GM18499 (cell line): ENCODE measurements around the gene PDLIM1.
"Not testable (repeated sequence)": the region's sequence is repeated elsewhere in the genome, so short reads cannot be mapped to it uniquely, and the experiment has no call there.

Experiments
- ATAC-seq: cut with Tn5 transposase; IDR thresholded peaks from one replicate; pipeline ENCODE4 v1.9.1; 2021; ENCODE audit warnings: moderate number of reproducible peaks; ENCODE audit not compliant: insufficient read depth, unreplicated experiment

Gene PDLIM1

GRCh38 chr10:95247881-95248583 lies 42.8 kb downstream of the PDLIM1 start:
- ATAC-seq: no peak

DNA sequence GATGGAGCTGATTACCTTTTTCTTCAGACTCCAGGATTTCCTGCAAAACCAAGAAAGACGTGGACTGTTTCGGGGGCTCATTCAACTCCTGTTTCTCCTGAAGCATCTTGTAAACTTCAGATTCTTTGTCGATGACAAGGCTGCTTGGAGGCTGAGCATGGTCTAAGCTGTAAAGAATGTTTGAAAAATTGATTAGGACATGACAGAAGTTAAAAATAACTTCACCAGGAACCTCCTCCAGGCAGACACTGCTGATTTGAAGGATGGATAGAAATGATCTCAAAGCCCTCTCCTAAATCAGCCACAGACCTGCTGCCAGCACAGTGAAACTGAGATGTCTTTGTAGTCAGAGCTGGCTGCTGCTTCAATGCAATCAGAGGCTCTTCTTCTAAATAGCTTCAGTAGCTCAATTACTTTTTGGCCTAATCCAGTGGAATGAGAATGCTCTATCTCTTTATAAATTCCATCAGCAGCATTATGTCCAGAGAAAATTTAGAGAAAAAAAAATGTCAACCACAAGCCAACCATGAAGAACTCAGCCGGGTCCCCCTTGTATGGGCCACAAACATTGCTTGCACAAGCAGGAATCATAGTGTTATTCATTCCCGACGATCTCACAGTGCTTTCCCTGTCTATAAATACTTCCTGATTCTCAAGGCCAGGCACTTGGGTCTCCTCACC lies 43.5 kb downstream of the PDLIM1 start:
- no peak for ATAC-seq

- ATAC-seq: no peak
Measured at GRCh38 chr10:95246582-95247051, 44.2 kb downstream of the PDLIM1 start.

GRCh38 chr10:95245425-95246055 lies 45.3 kb downstream of the PDLIM1 start:
- peak; percentile 70 for ATAC-seq

DNA sequence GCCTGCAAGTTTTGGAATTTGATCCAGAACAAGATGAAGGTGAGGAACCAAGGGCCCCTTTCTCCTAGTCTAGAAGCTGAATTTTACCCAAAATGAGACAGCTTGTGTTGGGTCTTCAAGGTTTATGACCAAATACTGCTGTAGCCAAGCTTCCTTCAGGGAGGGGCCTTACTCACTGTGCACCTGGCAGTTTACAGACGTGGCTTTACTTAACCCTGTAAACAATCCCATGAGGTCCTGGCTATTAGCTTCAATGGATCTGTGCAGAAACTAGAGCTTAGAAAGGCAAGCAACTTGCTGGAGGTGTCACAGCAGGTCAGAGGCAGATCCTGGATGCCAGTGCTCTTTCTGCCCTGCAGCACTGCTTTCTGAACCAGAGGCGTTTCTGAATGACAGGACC lies 46.7 kb downstream of the PDLIM1 start:
- ATAC-seq: no peak

DNA sequence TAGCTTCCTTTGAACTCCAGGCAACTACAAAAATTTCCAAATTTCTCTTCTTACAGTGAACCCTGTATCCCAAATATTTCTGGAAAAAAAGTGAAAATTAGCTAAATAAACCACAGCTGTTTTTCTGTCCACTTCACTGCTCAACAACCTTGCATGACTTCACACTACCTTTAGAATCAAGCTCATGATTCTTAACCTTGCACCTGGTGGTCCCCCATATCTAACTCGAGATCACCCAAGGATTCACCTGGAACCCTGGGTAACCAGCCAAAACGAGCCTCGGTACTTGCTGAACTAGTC lies 47.5 kb downstream of the PDLIM1 start:
- ATAC-seq: no peak

- ATAC-seq: no peak
Measured at GRCh38 chr10:95242581-95243317, 48.1 kb downstream of the PDLIM1 start.

DNA sequence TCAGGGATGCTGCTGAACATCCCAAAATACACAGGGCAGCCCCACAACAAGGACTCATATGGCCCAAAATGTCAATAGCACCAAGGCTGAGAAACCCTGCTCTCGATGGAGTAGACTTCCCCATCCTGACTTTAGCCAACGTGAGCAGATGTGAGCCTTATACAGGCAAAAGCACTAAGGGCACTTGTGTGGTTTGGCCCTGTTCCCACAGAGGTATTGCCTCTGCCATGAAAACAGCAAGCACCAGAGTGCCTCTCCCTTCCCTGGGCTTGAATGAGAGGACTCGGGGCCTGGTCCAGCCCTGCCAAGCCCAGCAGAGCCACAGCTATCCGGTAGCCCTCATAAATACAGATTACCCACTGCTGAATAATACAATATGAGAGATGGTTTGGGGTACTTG lies 49.3 kb downstream of the PDLIM1 start:
- ATAC-seq: no peak

- ATAC-seq: no peak
Measured at GRCh38 chr10:95240811-95241210, 50.0 kb downstream of the PDLIM1 start.

DNA sequence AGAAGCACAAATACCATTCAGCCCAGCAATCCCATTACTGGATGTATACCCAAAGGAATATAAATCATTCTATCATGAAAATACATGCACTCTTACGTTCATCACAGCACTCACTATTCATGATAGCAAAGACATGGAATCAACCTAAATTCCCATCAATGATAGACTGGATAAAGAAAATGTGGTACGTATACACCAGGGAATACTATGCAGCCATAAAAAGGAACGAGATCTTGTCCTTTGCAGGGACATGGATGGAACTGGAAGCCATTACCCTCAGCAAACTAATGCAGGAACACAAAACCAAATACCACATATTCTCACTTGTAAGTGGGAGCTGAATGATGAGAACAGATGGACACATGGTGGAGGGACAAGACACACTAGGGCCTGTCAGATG lies 50.7 kb downstream of the PDLIM1 start:
- not testable (repeated sequence) for ATAC-seq

DNA sequence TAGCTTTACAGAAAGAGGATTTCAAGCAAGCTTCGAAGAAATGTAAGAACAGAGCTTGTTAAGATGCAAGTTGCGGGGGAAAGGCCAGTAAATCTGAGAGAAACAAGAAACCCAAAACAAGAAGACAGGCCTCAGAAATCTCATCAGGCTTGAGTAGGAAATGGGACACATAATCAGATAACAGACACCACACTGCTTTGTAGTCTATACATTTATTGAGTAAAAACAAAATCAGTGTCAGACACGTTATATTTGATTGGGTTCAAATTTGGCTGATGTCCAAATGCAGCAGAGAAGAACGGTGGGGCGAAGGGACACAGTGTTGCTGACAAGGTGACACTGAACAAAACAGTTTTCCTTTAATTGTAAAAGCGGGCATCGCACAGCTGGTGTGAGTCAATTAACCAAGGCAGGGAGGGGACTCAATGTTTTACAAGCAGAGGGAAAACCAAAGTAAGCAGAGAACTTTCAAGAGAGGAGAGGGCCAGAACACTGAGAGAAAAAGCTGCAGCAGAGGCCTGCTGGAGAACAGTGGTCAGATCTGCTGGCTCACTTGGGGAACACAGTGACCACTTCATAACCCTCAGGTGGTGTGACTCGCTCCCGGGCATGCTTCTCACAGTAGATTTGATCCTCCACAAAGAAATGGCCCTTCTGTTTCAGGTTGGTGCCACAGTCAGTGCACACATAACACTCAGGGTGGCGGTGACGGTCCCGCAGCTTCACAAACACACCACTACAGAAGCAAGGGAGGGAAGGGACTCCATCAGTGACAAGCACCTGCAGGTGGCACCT lies 53.2 kb downstream of the PDLIM1 start:
- ATAC-seq: no peak

DNA sequence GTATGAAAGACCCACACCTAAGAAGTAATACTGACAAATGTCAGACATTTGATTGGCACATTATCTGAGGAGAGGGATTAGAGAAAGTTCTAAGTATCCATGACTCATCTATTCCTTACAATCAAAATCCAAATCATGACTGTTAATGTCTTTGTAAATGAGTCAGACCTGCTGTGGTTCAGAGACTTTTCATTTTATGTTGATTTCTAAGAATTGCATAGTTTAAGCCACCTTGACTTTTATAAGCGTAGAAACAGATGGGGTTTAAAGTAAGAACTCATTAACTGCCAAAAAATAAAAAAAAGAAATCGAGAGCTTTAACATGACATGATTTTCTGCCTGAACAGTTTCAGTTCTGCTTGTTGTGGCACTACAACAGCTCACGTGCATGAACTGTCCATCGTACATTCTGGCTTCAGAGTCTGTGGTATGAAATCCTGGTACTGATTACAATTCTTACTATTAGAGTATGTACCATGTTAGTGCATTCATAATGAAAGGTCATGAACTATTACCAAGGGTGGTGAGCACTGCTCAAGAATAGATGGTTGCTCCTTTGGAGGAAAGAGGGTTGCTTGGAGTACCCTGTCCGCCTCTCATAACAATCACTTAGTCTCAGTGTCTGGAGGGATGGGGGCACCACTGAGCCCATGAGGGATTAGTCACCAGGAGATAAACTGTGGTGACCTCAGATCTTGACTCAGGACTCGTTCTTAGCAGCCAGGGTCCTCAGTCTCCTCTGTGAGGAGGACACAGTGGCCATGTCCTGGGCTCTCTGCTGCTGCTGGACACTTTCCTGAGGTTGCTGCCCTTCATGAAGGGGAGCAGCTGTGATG lies 54.5 kb downstream of the PDLIM1 start:
- ATAC-seq: peak; percentile 98

GRCh38 chr10:95235676-95236067 lies 55.1 kb downstream of the PDLIM1 start:
- no peak for ATAC-seq

DNA sequence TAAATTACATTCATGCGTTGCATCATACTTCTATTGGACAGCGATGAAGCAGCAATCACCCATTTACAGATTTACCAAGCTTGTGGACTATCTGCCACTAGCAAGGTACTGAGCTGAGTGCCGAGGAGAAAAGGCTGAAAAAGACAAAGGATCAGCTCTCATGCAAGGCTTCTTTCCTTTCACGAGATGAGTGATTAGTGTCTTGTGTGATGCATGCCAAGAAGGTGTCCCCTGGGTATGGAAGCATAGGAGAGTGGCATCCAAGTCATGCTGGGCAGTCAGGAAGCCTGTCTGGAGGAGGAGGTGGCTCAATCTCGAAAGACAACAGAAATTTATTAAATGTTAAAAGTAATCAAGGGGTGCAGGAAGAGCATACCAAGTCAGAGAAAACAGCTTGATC lies 55.9 kb downstream of the PDLIM1 start:
- ATAC-seq: no peak

GRCh38 chr10:95233377-95234034 lies 57.3 kb downstream of the PDLIM1 start:
- no peak for ATAC-seq

DNA sequence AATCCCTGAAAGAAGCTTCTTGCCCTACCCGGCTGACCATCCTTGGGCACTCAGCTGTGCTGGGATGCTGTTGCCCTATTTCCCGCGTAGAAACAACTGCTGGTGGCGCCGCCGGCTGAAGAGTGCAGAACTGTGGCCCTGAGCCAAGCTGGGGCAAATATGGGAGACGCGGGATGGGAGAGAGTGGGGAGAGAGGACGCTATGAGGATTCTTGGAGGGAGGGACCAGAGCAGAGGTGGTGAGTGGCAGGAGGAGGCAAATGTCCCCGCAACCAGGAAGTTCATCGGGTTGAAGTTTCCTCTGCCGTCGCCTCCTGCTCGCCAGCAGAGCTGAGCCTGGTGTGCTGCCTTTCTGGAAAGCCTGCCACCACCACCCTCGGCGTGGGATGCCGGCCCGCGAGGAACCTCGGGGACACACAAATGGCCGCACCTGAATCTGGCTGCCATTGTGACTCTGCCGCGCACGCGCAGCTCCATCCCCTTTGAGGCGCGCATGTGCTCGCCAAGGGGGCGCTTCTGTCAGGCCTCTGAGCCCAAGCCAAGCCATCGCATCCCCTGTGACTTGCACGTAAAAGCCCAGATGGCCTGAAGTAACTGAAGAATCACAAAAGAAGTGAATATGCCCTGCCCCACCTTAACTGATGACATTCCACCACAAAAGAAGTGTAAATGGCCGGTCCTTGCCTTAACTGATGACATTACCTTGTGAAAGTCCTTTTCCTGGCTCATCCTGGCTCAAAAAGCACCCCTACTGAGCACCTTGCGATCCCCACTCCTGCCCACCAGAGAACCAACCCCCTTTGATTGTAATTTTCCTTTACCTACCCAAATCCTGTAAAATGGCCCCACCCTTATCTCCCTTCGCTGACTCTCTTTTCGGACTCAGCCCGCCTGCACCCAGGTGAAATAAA lies 59.9 kb downstream of the PDLIM1 start:
- not testable (repeated sequence) for ATAC-seq

DNA sequence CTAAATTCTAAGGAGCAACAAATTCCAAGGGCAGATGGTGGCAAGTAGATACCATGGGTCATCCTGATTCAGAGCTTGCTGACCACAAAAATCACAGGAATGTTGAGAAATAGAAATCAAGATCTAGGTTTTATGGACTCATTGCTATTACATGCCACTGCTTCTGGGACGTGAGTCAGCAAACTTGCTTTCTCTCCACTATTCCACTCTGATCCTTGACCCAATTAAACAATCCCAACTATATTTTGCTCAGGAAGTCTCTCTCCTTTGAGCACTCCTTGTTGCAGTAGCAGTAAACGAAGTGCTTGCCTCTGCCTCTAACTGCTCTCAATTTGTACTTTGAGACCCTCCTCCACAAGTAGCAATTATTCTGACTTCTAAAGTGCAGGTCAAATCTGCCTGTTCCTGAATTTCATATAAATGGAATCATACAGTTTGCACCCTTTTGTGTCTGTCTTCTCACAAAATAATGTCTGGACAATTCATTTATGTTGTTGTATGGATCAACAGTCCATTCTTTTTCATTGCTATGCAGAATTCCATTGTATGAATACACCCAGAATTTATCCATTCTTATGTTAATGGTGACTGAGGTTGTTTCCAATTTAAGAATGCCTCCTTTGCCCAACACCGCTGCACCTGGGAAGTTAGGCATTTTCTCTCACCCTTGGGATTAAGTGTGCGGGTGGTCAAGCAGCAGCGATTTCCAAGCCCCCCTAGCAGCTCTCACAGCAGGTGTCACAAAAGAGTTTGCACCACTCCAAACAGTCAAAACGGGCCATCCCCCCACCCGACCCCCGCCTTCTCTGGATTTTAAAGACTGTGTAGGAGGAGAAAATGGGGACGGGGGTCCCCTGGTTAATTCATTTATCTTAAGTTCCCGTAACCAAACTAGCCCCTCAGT lies 60.8 kb downstream of the PDLIM1 start:
- no peak for ATAC-seq
